ACC112 (cell line): ENCODE results near the gene TSEN54.
"Not testable (repeated sequence)": the region's sequence is repeated elsewhere in the genome, so short reads cannot be mapped to it uniquely, and the experiment has no call there.

Experiments
- H2AFZ ChIP-seq: fragments of 200-600 bp; sonication (generic); one replicate; pipeline ENCODE4 v1.6.0; 2017; ENCODE audit warnings: antibody characterized with exemption, low read length; ENCODE audit not compliant: unreplicated experiment
- H3K27ac ChIP-seq: fragments of 200-600 bp; sonication (generic); 2 replicates; pipeline ENCODE4 v1.5.1; 2014; ENCODE audit warnings: low read depth, mild to moderate bottlenecking, antibody characterized with exemption, low read length, moderate library complexity
- H3K27me3 ChIP-seq: fragments of 200-600 bp; sonication (generic); 2 replicates; pipeline ENCODE4 v1.6.1; 2014; ENCODE audit warnings: mild to moderate bottlenecking, antibody characterized with exemption, low read length, moderate library complexity, mixed read lengths; ENCODE audit not compliant: insufficient read depth
- H3K36me3 ChIP-seq: fragments of 200-600 bp; sonication (generic); 2 replicates; pipeline ENCODE4 v1.6.1; 2016; ENCODE audit warnings: mild to moderate bottlenecking, antibody characterized with exemption, low read length, moderate library complexity, mixed read lengths; ENCODE audit not compliant: insufficient read depth
- H3K4me1 ChIP-seq: fragments of 200-600 bp; sonication (generic); one replicate; pipeline ENCODE4 v1.6.1; 2016; ENCODE audit warnings: low read length, mixed read lengths; ENCODE audit not compliant: insufficient read depth, unreplicated experiment, control insufficient read depth
- H3K4me3 ChIP-seq: fragments of 200-600 bp; sonication (generic); 2 replicates; pipeline ENCODE4 v1.5.1; 2014; ENCODE audit warnings: mild to moderate bottlenecking, low read depth, low read length
- H3K79me2 ChIP-seq: fragments of 200-600 bp; sonication (generic); one replicate; pipeline ENCODE4 v1.6.0; 2016; ENCODE audit warnings: low read length; ENCODE audit not compliant: control insufficient read depth, unreplicated experiment, insufficient read depth

TSEN54 gene

GRCh38 chr17:75477490-75477862 is 38.9 kb upstream of the TSEN54 start:
- H2AFZ ChIP-seq, H3K4me1 ChIP-seq, H3K4me3 ChIP-seq, H3K36me3 ChIP-seq, H3K27ac ChIP-seq, H3K79me2 ChIP-seq, H3K27me3 ChIP-seq: not testable (repeated sequence)

DNA sequence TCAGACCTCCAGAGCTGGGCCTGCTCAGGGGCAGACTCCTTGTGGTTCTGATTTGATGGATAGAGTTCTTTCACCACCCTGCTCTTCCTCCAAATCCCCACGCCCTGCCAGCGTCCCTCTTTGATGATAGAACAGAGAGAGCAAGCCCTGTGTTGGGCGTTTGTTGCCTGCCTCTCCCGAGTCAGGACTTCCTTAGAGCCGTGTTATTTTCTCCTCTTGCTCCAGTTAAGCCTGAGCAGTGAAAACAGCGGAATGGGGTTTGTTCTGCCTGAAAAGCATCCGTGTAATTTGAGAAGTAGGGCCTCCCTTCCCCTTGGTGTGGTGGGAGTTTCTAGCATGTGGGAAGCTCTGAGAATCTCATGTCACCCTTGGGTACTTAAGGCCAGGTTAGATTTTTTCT is 37.8 kb upstream of the TSEN54 start:
- Histone ChIP-seq H3K36me3 (no peaks in the 10 kb centered on the region), H2AFZ (no peak overlapping the region), H3K79me2 (no peaks in the 10 kb centered on the region), H3K4me1 (no peaks in the 10 kb centered on the region), H3K27me3 (no peaks in the 10 kb centered on the region), H3K27ac (no peak overlapping the region), H3K4me3 (no peak overlapping the region)

GRCh38 chr17:75480281-75480680 is 36.0 kb upstream of the TSEN54 start:
- H3K27ac ChIP-seq, result no peak overlapping the region
- no peaks in the 10 kb centered on the region for H3K79me2 ChIP-seq
- H3K4me3 ChIP-seq, result no peak overlapping the region
- H3K27me3 ChIP-seq, result no peaks in the 10 kb centered on the region
- H3K4me1 ChIP-seq, result no peaks in the 10 kb centered on the region
- H2AFZ ChIP-seq, result no peak overlapping the region
- H3K36me3 ChIP-seq, result no peaks in the 10 kb centered on the region

GRCh38 chr17:75481194-75482068 is 34.9 kb upstream of the TSEN54 start:
- H3K4me3 ChIP-seq, result no peak overlapping the region
- H3K27ac ChIP-seq, result no peak overlapping the region
- H3K36me3 ChIP-seq, result no peaks in the 10 kb centered on the region
- H3K79me2 ChIP-seq, result no peaks in the 10 kb centered on the region
- no peak overlapping the region for H2AFZ ChIP-seq
- no peaks in the 10 kb centered on the region for H3K4me1 ChIP-seq
- no peaks in the 10 kb centered on the region for H3K27me3 ChIP-seq

DNA sequence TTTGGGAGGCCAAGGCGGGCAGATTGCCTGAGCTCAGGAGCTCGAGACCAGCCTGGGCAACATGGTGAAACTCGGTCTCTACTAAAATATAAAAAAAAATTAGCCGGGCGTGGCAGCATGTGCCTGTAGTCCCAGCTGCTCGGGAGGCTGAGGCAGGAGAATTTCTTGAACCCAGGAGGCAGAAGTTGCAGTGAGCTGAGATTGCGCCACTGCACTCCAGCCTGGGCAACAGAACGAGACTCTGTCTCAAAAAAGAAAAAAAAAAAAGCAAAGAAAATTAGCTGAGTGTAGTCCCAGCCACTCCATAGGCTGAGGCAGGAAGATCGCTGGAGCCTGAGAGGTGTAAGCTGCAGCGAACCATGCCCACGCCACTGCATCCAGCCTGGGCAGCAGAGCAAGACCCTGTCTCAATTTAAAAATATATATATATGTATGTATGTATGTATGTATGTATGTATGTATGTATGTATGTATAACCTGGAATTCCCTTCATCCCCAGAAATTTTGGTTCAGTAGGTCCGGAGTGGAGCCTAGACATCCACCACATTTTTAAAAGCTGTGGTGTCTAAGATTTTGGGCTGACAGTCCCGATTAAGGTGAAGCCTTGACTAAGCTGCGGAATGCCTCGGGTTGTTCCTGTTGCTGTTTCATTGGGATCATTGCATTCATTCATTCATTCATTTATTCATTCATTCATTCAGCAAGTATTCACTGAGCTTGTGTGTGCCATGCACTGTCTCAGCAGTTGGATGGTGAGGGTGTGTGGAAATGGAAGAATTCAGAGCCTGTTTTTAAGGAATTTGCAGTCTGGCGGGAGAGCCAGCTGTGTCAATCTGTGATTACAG is 34.0 kb upstream of the TSEN54 start:
- Histone ChIP-seq H3K79me2 (no peaks in the 10 kb centered on the region), H3K27ac (no peak overlapping the region), H2AFZ (no peak overlapping the region), H3K4me1 (no peaks in the 10 kb centered on the region), H3K4me3 (no peak overlapping the region), H3K27me3 (no peaks in the 10 kb centered on the region), H3K36me3 (no peaks in the 10 kb centered on the region)

GRCh38 chr17:75485688-75486087 is 30.6 kb upstream of the TSEN54 start:
- no peaks in the 10 kb centered on the region for H3K36me3 ChIP-seq
- H3K4me3 ChIP-seq, result no peak overlapping the region
- no peak overlapping the region for H2AFZ ChIP-seq
- H3K27me3 ChIP-seq, result no peaks in the 10 kb centered on the region
- no peak overlapping the region for H3K27ac ChIP-seq
- H3K79me2 ChIP-seq, result no peaks in the 10 kb centered on the region
- H3K4me1 ChIP-seq, result no peaks in the 10 kb centered on the region

GRCh38 chr17:75486151-75486550 is 30.2 kb upstream of the TSEN54 start:
- no peak overlapping the region for H3K27ac ChIP-seq
- H3K27me3 ChIP-seq, result no peaks in the 10 kb centered on the region
- no peaks in the 10 kb centered on the region for H3K4me1 ChIP-seq

DNA sequence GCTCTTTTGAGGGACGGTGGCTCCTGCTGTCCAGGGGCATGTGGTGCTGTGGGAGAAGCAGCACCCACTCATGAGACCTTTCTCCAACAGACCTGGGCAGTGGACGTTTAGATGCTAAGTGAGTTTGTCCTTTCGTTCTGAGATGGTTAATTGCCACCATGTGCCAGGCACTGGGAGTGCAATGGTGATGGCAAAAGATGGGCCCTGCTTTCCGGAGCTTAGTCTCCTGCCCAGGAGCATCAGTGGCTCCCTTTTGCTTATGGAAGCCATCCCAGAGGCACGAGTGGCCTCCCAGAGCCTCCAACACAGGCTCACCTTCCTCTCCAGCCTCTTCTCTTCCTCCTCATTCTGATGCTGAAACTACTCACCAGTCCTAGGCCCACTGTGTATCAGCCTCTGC is 29.4 kb upstream of the TSEN54 start:
- Histone ChIP-seq H3K27ac (no peak overlapping the region), H3K4me3 (no peak overlapping the region), H2AFZ (no peak overlapping the region), H3K27me3 (no peaks in the 10 kb centered on the region), H3K79me2 (no peaks in the 10 kb centered on the region), H3K36me3 (no peaks in the 10 kb centered on the region), H3K4me1 (no peaks in the 10 kb centered on the region)

More at GRCh38 chr17:75486151-75486550, 30.2 kb upstream of the TSEN54 start:
- Histone ChIP-seq H3K4me3 (no peak overlapping the region), H3K79me2 (no peaks in the 10 kb centered on the region), H3K36me3 (no peaks in the 10 kb centered on the region), H2AFZ (no peak overlapping the region)

DNA sequence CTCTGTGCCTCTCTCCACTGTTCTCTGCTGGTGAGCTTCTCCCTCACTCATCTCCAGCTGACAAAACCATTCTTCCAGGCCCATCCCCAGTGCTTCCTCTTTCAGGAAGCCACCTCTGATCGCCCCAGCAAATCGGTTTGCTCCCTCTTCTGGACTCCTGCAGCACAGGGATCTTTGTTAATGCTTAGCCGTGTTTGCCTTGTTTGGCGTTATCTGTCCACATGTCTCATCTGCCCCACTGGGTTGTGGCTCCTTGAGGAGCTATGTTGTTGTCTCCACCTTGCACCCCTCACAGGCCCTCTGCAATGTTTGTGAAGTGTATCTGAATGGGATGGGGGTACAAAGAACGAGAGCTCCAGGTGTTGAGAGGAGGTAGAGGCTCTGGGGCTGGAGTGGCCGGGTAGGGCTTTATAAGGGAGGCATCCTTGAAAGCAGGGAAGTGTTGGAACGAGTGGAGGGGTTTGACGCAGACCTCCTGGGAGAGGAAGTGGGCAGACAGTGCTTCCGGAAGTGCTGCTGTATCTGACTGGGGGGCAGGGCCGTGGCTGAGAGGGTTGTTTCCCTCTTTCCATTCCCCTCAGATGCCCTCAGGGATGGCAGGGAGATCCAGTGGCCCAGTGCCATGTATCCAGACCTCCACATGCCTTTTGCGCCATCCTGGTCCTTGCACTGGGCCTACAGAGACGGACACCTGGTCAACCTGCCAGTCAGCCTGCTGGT is 28.8 kb upstream of the TSEN54 start:
- Histone ChIP-seq H2AFZ (no peak overlapping the region), H3K36me3 (no peaks in the 10 kb centered on the region), H3K4me1 (no peaks in the 10 kb centered on the region), H3K4me3 (no peak overlapping the region), H3K27me3 (no peaks in the 10 kb centered on the region), H3K27ac (no peak overlapping the region), H3K79me2 (no peaks in the 10 kb centered on the region)

DNA sequence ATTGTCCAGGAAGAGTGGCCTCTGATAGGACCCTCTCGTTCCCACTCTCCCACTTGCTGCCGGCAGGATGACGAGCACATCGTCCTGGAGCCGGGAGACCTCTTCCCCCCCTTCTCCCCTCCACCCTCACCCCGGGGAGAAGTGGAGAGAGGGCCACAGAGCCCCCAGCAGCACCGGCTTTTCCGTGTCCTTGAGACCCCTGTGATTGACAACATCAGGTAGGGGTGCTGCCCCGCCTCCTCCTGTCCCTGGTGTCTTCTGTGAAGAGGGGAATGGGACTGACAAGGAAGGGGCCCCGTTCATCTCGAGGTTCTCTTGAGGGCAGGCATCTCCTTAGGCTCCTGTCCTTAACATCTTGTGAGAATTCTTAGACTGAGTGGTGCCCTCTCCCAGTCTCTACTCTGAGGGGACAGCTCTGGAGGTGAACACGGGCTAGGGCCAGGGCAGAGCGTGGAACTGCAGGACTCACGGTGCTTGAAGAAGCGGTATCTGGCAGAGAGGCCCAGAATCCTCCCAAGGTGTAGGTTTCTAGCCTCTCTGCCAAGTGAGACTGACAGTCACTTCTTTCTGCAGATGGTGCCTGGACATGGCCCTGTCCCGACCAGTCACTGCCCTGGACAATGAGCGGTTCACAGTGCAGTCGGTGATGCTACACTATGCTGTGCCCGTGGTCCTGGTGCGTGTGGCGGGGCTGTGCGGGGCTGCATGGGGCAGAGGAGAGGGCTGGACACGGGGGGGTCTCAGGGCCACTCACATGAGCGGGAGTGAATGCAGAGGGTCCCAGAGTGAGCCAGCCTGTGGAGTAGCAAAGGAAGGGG is 27.4 kb upstream of the TSEN54 start:
- Histone ChIP-seq H3K4me1 (no peaks in the 10 kb centered on the region), H2AFZ (no peak overlapping the region), H3K4me3 (no peak overlapping the region), H3K27me3 (no peaks in the 10 kb centered on the region), H3K79me2 (no peaks in the 10 kb centered on the region), H3K27ac (no peak overlapping the region), H3K36me3 (no peaks in the 10 kb centered on the region)
